Measurements from ENCODE around the gene DMTF1. TPM values are rescaled to one million over a fixed set of nuclear protein-coding genes. Genes with fewer than 3 reads are reported as not detected.
"Not testable (repeated sequence)": the region's sequence is repeated elsewhere in the genome, so short reads cannot be mapped to it uniquely, and the experiment has no call there.

The DMTF1 gene
- total and polyA plus RNA-seq, 10 of the 15 experiments (the other 5 are each of a cell fraction or from before 2014, with no cell fraction given): 24.3 to 191 (median 72.0) TPM

- H4K20me1 ChIP-seq (ENCODE audit: control insufficient read depth, insufficient read depth); FAIRE-seq; H3K9me3 ChIP-seq (replicated peaks; ENCODE audit: control insufficient read depth, insufficient read depth, low read length); H2AFZ ChIP-seq (ENCODE audit: control insufficient read depth, low read depth, low read length); DNase-seq (ENCODE audit: low read depth, low spot score); H3K9ac ChIP-seq (ENCODE audit: control insufficient read depth, insufficient read depth, low read length); H3K79me2 ChIP-seq (ENCODE audit: control insufficient read depth, insufficient read depth, low read length); CTCF ChIA-PET; H3K27ac ChIP-seq (ENCODE audit: control insufficient read depth, insufficient read depth); ATAC-seq; in situ Hi-C loops (cut with MboI); H3K36me3 ChIP-seq (ENCODE audit: control insufficient read depth in 2 of 2, insufficient read depth in 2 of 2, low read length in 1 of 2); H3K4me3 ChIP-seq; SMC1A ChIA-PET (ENCODE audit: uncharacterized antibody, unreplicated experiment); H3K27me3 ChIP-seq (replicated peaks in 1 of 2; ENCODE audit: control insufficient read depth in 2 of 2, insufficient read depth in 2 of 2, low read length in 1 of 2); H3K4me2 ChIP-seq (ENCODE audit: control insufficient read depth, insufficient read depth); intact Hi-C loops (cut with micrococcal nuclease; ENCODE audit: unreplicated experiment); RAD21 ChIA-PET (ENCODE audit: unreplicated experiment); H3K4me1 ChIP-seq (ENCODE audit: control insufficient read depth, insufficient read depth, low read length); POLR2A ChIA-PET; BruUV-seq (replicated peaks): not testable (repeated sequence)
- whole genome bisulfite sequencing (ENCODE audit: insufficient coverage, insufficient replicate concordance, low lambda C conversion rate, missing lambda C conversion rate): 57% methylated on average over 5 of the region's 5 CpGs
Measured at GRCh38 chr7:87245671-87246070, 93.4 kb downstream of the DMTF1 start.

Small RNAs within 50 kb of the gene (small RNA-seq; reads per million reads assigned to genes)
- gene RF00019 (not detected), gene RF02271 (not detected)

Other genes with a start within 250 kb of the DMTF1 start
- gene ELAPOR2, start 92.8 kb upstream of the DMTF1 start, total RNA-seq (2014; rRNA removed): 3.9 and 4.6 TPM in 2 replicates
- 3.3 and 5.3 TPM in 2 replicates for gene ELAPOR2, start 92.8 kb upstream of the DMTF1 start, total RNA-seq (2014; rRNA removed; fragmentation: Illumina TruSeq; extraction: Trizol)
- gene ELAPOR2, start 92.8 kb upstream of the DMTF1 start, total RNA-seq (2021): 4.0 and 7.1 TPM in 2 replicates
- 0.12 and 0.14 TPM in 2 replicates for gene ELAPOR2, start 92.8 kb upstream of the DMTF1 start, polyA plus RNA-seq (2011; rRNA removed)
- gene ELAPOR2, start 92.8 kb upstream of the DMTF1 start, polyA plus RNA-seq (2014; fragmentation: Illumina TruSeq; extraction: Trizol): 4.6 and 5.3 TPM in 2 replicates
- gene ELAPOR2, start 92.8 kb upstream of the DMTF1 start, polyA plus RNA-seq (2014; fragmentation: Nextera tagmentation; extraction: Ambion mirVana): 1 to 10 TPM; 1.3 to 2.3 TPM
- 2.7 and 5.1 TPM in 2 replicates for gene ELAPOR2, start 92.8 kb upstream of the DMTF1 start, polyA plus RNA-seq (2014; rRNA removed)
- 1 to 10 TPM; 1.6 to 3.7 TPM for gene ELAPOR2, start 92.8 kb upstream of the DMTF1 start, polyA plus RNA-seq (2016; fragmentation: Nextera tagmentation; extraction: Ambion mirVana)
- gene TMEM243, start 67.3 kb downstream of the DMTF1 start, total RNA-seq (2014; rRNA removed): 101 and 115 TPM in 2 replicates
- 71.0 and 72.9 TPM in 2 replicates for gene TMEM243, start 67.3 kb downstream of the DMTF1 start, total RNA-seq (2014; rRNA removed; fragmentation: Illumina TruSeq; extraction: Trizol)
- gene TMEM243, start 67.3 kb downstream of the DMTF1 start, total RNA-seq (2021): 64.4 and 64.8 TPM in 2 replicates
- gene TMEM243, start 67.3 kb downstream of the DMTF1 start, polyA plus RNA-seq (2011; rRNA removed): 155 and 209 TPM in 2 replicates
- 70.0 and 86.7 TPM in 2 replicates for gene TMEM243, start 67.3 kb downstream of the DMTF1 start, polyA plus RNA-seq (2014; fragmentation: Illumina TruSeq; extraction: Trizol)
- gene TMEM243, start 67.3 kb downstream of the DMTF1 start, polyA plus RNA-seq (2014; fragmentation: Nextera tagmentation; extraction: Ambion mirVana): 10 to 100 TPM; 47.8 to 70.9 TPM
- gene TMEM243, start 67.3 kb downstream of the DMTF1 start, polyA plus RNA-seq (2014; rRNA removed): 66.4 and 82.9 TPM in 2 replicates
- 100 to 1,000 TPM; 160 to 170 TPM for gene TMEM243, start 67.3 kb downstream of the DMTF1 start, polyA plus RNA-seq (2016; fragmentation: Nextera tagmentation; extraction: Ambion mirVana)
- 9.0 and 9.8 TPM in 2 replicates for gene CROT, start 193.2 kb downstream of the DMTF1 start, total RNA-seq (2014; rRNA removed)
- gene CROT, start 193.2 kb downstream of the DMTF1 start, total RNA-seq (2014; rRNA removed; fragmentation: Illumina TruSeq; extraction: Trizol): 13.0 and 13.1 TPM in 2 replicates
- gene CROT, start 193.2 kb downstream of the DMTF1 start, total RNA-seq (2021): 8.4 and 9.4 TPM in 2 replicates
- 13.9 and 21.4 TPM in 2 replicates for gene CROT, start 193.2 kb downstream of the DMTF1 start, polyA plus RNA-seq (2011; rRNA removed)
- 11.8 and 14.8 TPM in 2 replicates for gene CROT, start 193.2 kb downstream of the DMTF1 start, polyA plus RNA-seq (2014; fragmentation: Illumina TruSeq; extraction: Trizol)
- gene CROT, start 193.2 kb downstream of the DMTF1 start, polyA plus RNA-seq (2014; fragmentation: Nextera tagmentation; extraction: Ambion mirVana): 1 to 10 TPM; 5.5 to 6.0 TPM
- 8.3 and 12.4 TPM in 2 replicates for gene CROT, start 193.2 kb downstream of the DMTF1 start, polyA plus RNA-seq (2014; rRNA removed)
- 10 to 100 TPM; 14.6 to 15.9 TPM for gene CROT, start 193.2 kb downstream of the DMTF1 start, polyA plus RNA-seq (2016; fragmentation: Nextera tagmentation; extraction: Ambion mirVana)

Data from GM12878 (cell line).